H1 (cell line): ENCODE data around the gene UQCR10. TPM values are rescaled to one million over a fixed set of nuclear protein-coding genes. Genes with fewer than 3 reads are reported as not detected.

Experiments
- CTCF ChIA-PET: fragments of 300-600 bp; sonication (Branson Sonifier 250); formaldehyde crosslinking; loops from one replicate; lab custom pipeline; 2021; ENCODE audit not compliant: partially characterized antibody; lab: Charles Lee
- POLR2A ChIA-PET: fragments of 300-600 bp; sonication (Branson Sonifier 250); formaldehyde crosslinking; loops from one replicate; lab custom pipeline; 2021; ENCODE audit warnings: inconsistent platforms; ENCODE audit not compliant: partially characterized antibody; lab: Charles Lee
- DNase-seq, 2 experiments: peaks; one replicate each; pipeline versions ENCODE4 v3.0.0 to v3.0.0-alpha.2; 2010 to 2022; ENCODE audit warnings: low spot score in 2 of 2, low read depth in 1 of 2, mixed read lengths in 1 of 2
- FAIRE-seq: peaks from 2 replicates; lab custom pipeline; 2011; peaks lifted over from hg19 to GRCh38; lab: Jason Lieb, UNC
- H2AFZ ChIP-seq: 2 replicates; pipeline ENCODE4 v1.8.1; 2012; ENCODE audit warnings: low read length, inconsistent platforms
- H2AK5ac ChIP-seq: 2 replicates; pipeline ENCODE4 v1.6.1; 2013; ENCODE audit warnings: low read depth, low read length
- H2BK120ac ChIP-seq: replicated peaks from 2 replicates; pipeline ENCODE3; 2013; ENCODE audit warnings: low read depth, low read length, inconsistent platforms
- H2BK12ac ChIP-seq: 2 replicates; pipeline ENCODE4 v1.6.1; 2013; ENCODE audit warnings: low read depth, low read length
- H2BK15ac ChIP-seq: 2 replicates; pipeline ENCODE4 v1.6.1; 2013; ENCODE audit warnings: low read length
- H2BK20ac ChIP-seq: 2 replicates; pipeline ENCODE4 v1.6.1; 2013; ENCODE audit warnings: low read length
- H2BK5ac ChIP-seq: 2 replicates; pipeline ENCODE4 v1.6.1; 2013; ENCODE audit warnings: low read depth, low read length
- H3K14ac ChIP-seq: 2 replicates; pipeline ENCODE4 v1.6.1; 2013; ENCODE audit warnings: inconsistent platforms; ENCODE audit not compliant: insufficient read length
- H3K18ac ChIP-seq: 2 replicates; pipeline ENCODE4 v1.6.1; 2013; ENCODE audit warnings: low read length; ENCODE audit errors: extremely low read depth
- H3K23ac ChIP-seq: 2 replicates; pipeline ENCODE4 v1.6.1; 2013; ENCODE audit warnings: inconsistent platforms; ENCODE audit not compliant: insufficient read length
- H3K23me2 ChIP-seq: 2 replicates; pipeline ENCODE4 v1.6.1; 2013; ENCODE audit warnings: low read depth, low read length
- H3K27ac ChIP-seq: 2 replicates; pipeline ENCODE4 v1.6.1; 2011; ENCODE audit warnings: low read depth, low read length, inconsistent platforms
- H3K27me3 ChIP-seq, 4 experiments: replicated peaks in 1 of 4; 1 replicate in 1 of 4; 2 replicates in 3 of 4; pipeline versions ENCODE4 v1.6.1 to v1.8.1; 2011 to 2013; ENCODE audit warnings: low read length in 3 of 4, mild to moderate bottlenecking in 3 of 4, inconsistent platforms in 2 of 4, mixed read lengths in 2 of 4, moderate library complexity in 1 of 4; ENCODE audit not compliant: control insufficient read depth in 3 of 4, insufficient read depth in 3 of 4; ENCODE audit errors: extremely low read depth in 1 of 4
- H3K36me3 ChIP-seq, 4 experiments: 2 replicates each; pipeline versions ENCODE4 v1.6.1 to v1.8.1; 2011 to 2013; ENCODE audit warnings: mild to moderate bottlenecking in 4 of 4, low read length in 3 of 4, moderate library complexity in 2 of 4, control low read depth in 1 of 4, inconsistent platforms in 1 of 4; ENCODE audit not compliant: insufficient read depth in 4 of 4, control insufficient read depth in 2 of 4
- H3K4ac ChIP-seq: replicated peaks from 2 replicates; pipeline ENCODE3; 2013; ENCODE audit warnings: low read length, low read depth, mixed read lengths, inconsistent platforms; ENCODE audit not compliant: insufficient read length
- H3K4me1 ChIP-seq, 4 experiments: replicated peaks in 1 of 4; 1 replicate in 1 of 4; 2 replicates in 3 of 4; pipeline versions ENCODE4 v1.6.1 to v1.8.1; 2011 to 2013; ENCODE audit warnings: low read length in 3 of 4, inconsistent platforms in 2 of 4, mixed read lengths in 1 of 4; ENCODE audit not compliant: insufficient read depth in 4 of 4, control insufficient read depth in 3 of 4
- H3K4me2 ChIP-seq, 2 experiments: 2 replicates each; pipeline versions ENCODE4 v1.6.1 to v1.8.1; 2011 to 2013; ENCODE audit warnings: low read depth in 2 of 2, low read length in 2 of 2, control low read depth in 1 of 2, inconsistent platforms in 1 of 2, mild to moderate bottlenecking in 1 of 2; ENCODE audit not compliant: insufficient read depth in 1 of 2
- H3K4me3 ChIP-seq, 4 experiments: fragments of 200-600, 300-600 bp in 1 of 4; sonication (generic), shearing (Covaris generic), sonication (Bioruptor Twin) in 1 of 4; 2 replicates each; pipeline versions ENCODE4 v1.5.1 to v1.8.1; 2011 to 2016; ENCODE audit warnings: low read length in 4 of 4, low read depth in 3 of 4, control low read depth in 2 of 4, inconsistent platforms in 2 of 4, mild to moderate bottlenecking in 2 of 4, mixed read lengths in 1 of 4, moderate library complexity in 1 of 4; ENCODE audit not compliant: insufficient read depth in 2 of 4; ENCODE audit errors: extremely low read depth in 1 of 4
- H3K56ac ChIP-seq: replicated peaks from 2 replicates; pipeline ENCODE3; 2013; ENCODE audit warnings: low read depth, mild to moderate bottlenecking, mixed read lengths, low read length, inconsistent platforms; ENCODE audit not compliant: insufficient read length
- H3K79me1 ChIP-seq: 2 replicates; pipeline ENCODE4 v1.6.1; 2013; ENCODE audit warnings: low read depth, low read length, control low read depth
- H3K79me2 ChIP-seq, 2 experiments: 2 replicates each; pipeline versions ENCODE4 v1.6.1 to v1.8.1; 2012 to 2013; ENCODE audit warnings: low read length in 2 of 2, mild to moderate bottlenecking in 2 of 2, inconsistent platforms in 1 of 2; ENCODE audit not compliant: insufficient read depth in 2 of 2, control insufficient read depth in 1 of 2
- H3K9ac ChIP-seq, 4 experiments: replicated peaks in 1 of 4; 1 replicate in 1 of 4; 2 replicates in 3 of 4; pipeline versions ENCODE4 v1.6.1 to v1.8.1; 2011 to 2013; ENCODE audit warnings: low read depth in 3 of 4, low read length in 3 of 4, control low read depth in 2 of 4, mild to moderate bottlenecking in 2 of 4, moderate library complexity in 2 of 4, inconsistent platforms in 1 of 4; ENCODE audit errors: extremely low read depth in 1 of 4
- H3K9me3 ChIP-seq, 2 experiments: 2 replicates each; pipeline versions ENCODE4 v1.6.1 to v1.8.1; 2012 to 2013; ENCODE audit warnings: mild to moderate bottlenecking in 2 of 2, moderate library complexity in 2 of 2, control low read depth in 1 of 2, inconsistent platforms in 1 of 2, low read depth in 1 of 2, low read length in 1 of 2, mixed read lengths in 1 of 2; ENCODE audit not compliant: insufficient read depth in 2 of 2
- H4K20me1 ChIP-seq, 2 experiments: replicated peaks in 1 of 2; 2 replicates each; pipeline versions ENCODE3 to v1.8.1; 2011 to 2013; ENCODE audit warnings: inconsistent platforms in 2 of 2, low read length in 2 of 2, mild to moderate bottlenecking in 1 of 2; ENCODE audit not compliant: insufficient read depth in 2 of 2, control insufficient read depth in 1 of 2
- H4K5ac ChIP-seq: 2 replicates; pipeline ENCODE4 v1.6.1; 2013; ENCODE audit warnings: low read length, low read depth, mixed read lengths, inconsistent platforms; ENCODE audit not compliant: insufficient read length
- H4K8ac ChIP-seq: 2 replicates; pipeline ENCODE4 v1.8.0; 2013; ENCODE audit warnings: mild to moderate bottlenecking, moderate library complexity, low read length, inconsistent platforms; ENCODE audit not compliant: insufficient read depth; ENCODE audit errors: extremely low read depth
- H4K91ac ChIP-seq: replicated peaks from 2 replicates; pipeline ENCODE3; 2013; ENCODE audit warnings: low read length, mixed read lengths, inconsistent platforms; ENCODE audit not compliant: insufficient read length
- EZH2 ChIP-seq: fragments of 200-600 bp; sonication (generic); IDR thresholded peaks from 2 replicates; pipeline ENCODE4 v1.7.1; 2012; ENCODE audit warnings: low read depth, mild to moderate bottlenecking, moderate library complexity, low read length, inconsistent platforms; ENCODE audit not compliant: severe bottlenecking
- KDM1A ChIP-seq: fragments of 200-600, 300-600 bp; sonication (generic); IDR thresholded peaks from 2 replicates; pipeline ENCODE4 v1.7.1; 2016; ENCODE audit warnings: mild to moderate bottlenecking, low read length, borderline replicate concordance
- WGBS, 2 experiments: shearing (Covaris generic) in 1 of 2; methylation state at CpG; one replicate each; pipeline versions ENCODE4 v1.1.6 to v1.1.7; 2013 to 2015; ENCODE audit warnings: low lambda C conversion rate in 2 of 2, mixed read lengths in 2 of 2, inconsistent platforms in 1 of 2, low coverage in 1 of 2, missing lambda C conversion rate in 1 of 2; ENCODE audit not compliant: insufficient replicate concordance in 2 of 2, insufficient coverage in 1 of 2, insufficient read length in 1 of 2; ENCODE audit errors: extremely low coverage in 1 of 2, missing lambda C conversion rate in 1 of 2; 5-methylcytosine and 5-hydroxymethylcytosine counted together
- polyA plus RNA-seq, 7 experiments: library from polyadenylated mRNA; depleted of rRNA in 3 of 7; stranded (reverse) in 5 of 7; unstranded in 2 of 7; fragments of >200 nt in 5 of 7; fragments of 200-250 nt in 2 of 7; gene quantifications; 1 replicate in 5 of 7; 2 replicates in 1 of 7; 4 replicates in 1 of 7; pipeline versions ENCODE4 v1.2.1 to v1.2.3, GENCODE V29; 2011 to 2013; ENCODE audit warnings: missing spikeins in 2 of 7, mixed read lengths in 2 of 7
- total RNA-seq: library from RNA; stranded (reverse); fragmentation: NEBNext Ultra II Directional; extraction: Animal tissue kit (Norgen Biotek cat#: 25700); gene quantifications from 2 replicates; pipeline ENCODE4 v1.2.1, GENCODE V29; 2021

Gene UQCR10
- total and polyA plus RNA-seq, 2 of the 8 experiments (the other 6 are each of a cell fraction or from before 2014, with no cell fraction given): 102 to 260 TPM

DNA sequence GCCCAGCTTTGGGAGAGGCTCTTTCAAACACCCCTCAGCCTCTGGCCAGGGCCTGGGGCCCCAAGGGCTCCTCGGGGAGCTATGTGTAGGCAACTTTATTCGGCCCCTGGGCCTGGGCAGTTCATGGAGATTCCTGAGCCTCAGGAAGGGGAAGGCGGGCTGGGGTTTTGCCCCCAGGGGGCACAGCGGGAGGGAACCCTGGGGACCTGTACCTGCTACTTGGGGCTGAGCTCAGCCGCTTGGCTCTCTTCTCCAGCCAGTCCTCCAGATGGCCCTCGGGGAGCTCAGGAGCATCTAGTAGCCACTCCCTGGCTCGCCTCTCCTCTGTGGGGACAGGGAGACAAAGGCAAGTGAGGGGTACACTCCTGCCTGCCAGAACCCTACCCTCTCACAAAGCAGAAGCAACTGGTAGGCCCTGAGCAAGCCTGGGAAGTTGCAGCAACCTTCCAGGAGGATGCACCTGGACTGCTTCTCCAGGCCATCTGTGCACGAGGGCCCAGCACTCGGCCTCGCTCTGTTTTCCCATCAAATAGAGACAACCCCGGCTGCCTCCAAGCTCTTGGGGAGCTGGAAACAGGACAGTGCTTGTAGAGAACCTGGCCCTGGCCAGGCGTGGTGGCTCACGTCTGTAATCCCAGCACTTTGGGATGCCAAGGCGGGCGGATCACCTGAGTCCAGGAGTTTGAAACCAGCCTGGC is 28.9 kb upstream of the UQCR10 start:
- CTCF ChIA-PET: interaction anchor here (0.5 to 2.0 kb wide), 10 partner anchors 15 to 294 kb away, joined by 3 to 6 read pairs (median 4); no protein-coding TSS in a partner anchor

More for the DNA sequence above, 28.9 kb upstream of the UQCR10 start:
- no peak overlapping the region; the same call in 1 of the 2 replicates for H4K8ac ChIP-seq
- no peak overlapping the region for H2BK120ac ChIP-seq
- H3K9me3 ChIP-seq: no peaks in the 10 kb centered on the region
- no peak overlapping the region for H3K18ac ChIP-seq
- no peak overlapping the region for H4K91ac ChIP-seq
- H3K79me2 ChIP-seq: no peaks in the 10 kb centered on the region
- TF ChIP-seq EZH2: no peak
- TF ChIP-seq KDM1A: no peak
- H4K5ac ChIP-seq: no peak overlapping the region
- H2BK12ac ChIP-seq: no peak overlapping the region
- H3K4me1 ChIP-seq: peaks cover 0 to 12% (median 7%) of the 10 kb centered on the region in 4 experiments; a peak in 6 of 7 replicates
- H3K27ac ChIP-seq: no peak overlapping the region
- no peak overlapping the region for H2AFZ ChIP-seq
- no peak overlapping the region for H3K9ac ChIP-seq
- DNase-seq (no peak), FAIRE-seq (no peak)
- H2BK20ac ChIP-seq: no peak overlapping the region
- H3K36me3 ChIP-seq: no peaks in the 10 kb centered on the region
- H3K79me1 ChIP-seq: no peaks in the 10 kb centered on the region; the same call in 1 of the 2 replicates
- no peaks in the 10 kb centered on the region for H3K27me3 ChIP-seq
- H3K56ac ChIP-seq: no peak overlapping the region
- POLR2A ChIA-PET: interaction anchor here (0.9 to 1.8 kb wide), 3 partner anchors 9 to 30 kb away, joined by 3 to 5 read pairs (median 4); no protein-coding TSS in a partner anchor
- H3K4me3 ChIP-seq: no peak overlapping the region
- no peak overlapping the region for H3K14ac ChIP-seq
- no peak overlapping the region for H2AK5ac ChIP-seq
- no peak overlapping the region for H3K4me2 ChIP-seq
- no peaks in the 10 kb centered on the region for H3K23me2 ChIP-seq
- no peak overlapping the region for H3K23ac ChIP-seq
- H2BK5ac ChIP-seq: no peak overlapping the region
- no peak overlapping the region for H3K4ac ChIP-seq
- H2BK15ac ChIP-seq: no peak overlapping the region
- H4K20me1 ChIP-seq: no peaks in the 10 kb centered on the region
- 94% methylated on average over 15 of the region's 15 CpGs; no CpG with 5 or more reads in 1 of the 2 experiments for WGBS, 2 experiments
